Activated CD4-positive, alpha-beta T cell treated with anti-CD3 and anti-CD28 coated beads for 24 hours (primary cell): ENCODE data around the gene CSF1R.
"Not testable (repeated sequence)": the region's sequence is repeated elsewhere in the genome, so short reads cannot be mapped to it uniquely, and the experiment has no call there.

Experiments used
- DNase-seq, 2 donors: peaks; one replicate each; pipeline ENCODE4 v3.0.0-alpha.2; 2020; ENCODE audit warnings: low read depth in 2 of 2

Gene CSF1R

DNA sequence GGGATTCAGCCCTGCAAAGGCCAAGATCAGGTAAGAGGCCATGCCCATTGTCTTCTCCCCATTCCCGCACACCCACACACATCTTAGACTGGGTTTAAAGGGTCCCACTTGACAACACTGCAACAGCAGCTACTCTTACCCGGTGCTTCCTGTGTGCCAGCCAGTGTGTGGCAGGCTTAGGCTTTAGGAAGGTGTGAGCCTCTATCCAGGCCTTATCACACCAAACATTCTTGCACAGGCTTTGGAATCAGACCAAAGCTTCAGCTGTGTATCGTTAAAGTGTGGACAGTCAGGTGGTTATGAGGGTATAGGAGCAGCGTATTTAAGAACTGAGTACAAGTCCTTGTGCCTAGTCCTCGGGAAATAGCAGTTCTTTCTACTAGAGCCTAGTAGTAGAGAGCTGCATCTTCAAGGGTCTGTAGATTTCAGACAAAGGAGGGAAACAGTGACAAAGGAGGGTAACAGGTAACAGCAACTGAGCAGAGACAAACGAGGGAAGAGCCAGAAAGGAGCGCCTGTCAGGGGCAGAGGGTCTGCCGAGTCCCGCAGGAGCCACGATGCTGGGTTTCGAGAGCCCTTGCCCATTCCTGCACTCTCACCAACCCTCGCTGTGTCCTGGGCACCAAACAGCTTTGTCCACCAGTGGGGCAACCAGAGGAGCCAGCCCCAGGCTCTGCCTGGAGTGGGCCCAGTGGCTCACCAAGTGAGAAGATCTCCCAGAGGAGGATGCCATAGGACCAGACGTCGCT lies 30.9 kb downstream of the CSF1R start:
- DNase-seq: no peak

DNA sequence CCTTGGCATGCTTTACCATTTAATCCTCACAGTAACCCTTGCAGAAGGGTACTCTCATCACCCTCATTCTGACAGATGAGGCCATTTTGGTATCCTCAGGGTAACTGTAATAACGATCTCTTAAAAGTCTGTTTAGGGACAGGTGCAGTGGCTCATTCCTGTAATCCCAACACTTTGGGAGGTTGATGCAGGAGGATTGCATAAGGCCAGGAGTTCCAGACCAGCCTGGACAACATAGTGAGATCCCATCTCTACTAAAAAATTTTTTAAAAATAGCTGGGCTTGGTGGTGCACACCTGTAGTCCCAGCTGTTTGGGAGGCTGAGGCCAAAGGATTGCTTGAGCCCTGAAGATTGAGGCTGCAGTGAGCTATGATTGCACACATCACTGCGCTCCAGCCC lies 31.8 kb downstream of the CSF1R start:
- DNase-seq: no peak

DNA sequence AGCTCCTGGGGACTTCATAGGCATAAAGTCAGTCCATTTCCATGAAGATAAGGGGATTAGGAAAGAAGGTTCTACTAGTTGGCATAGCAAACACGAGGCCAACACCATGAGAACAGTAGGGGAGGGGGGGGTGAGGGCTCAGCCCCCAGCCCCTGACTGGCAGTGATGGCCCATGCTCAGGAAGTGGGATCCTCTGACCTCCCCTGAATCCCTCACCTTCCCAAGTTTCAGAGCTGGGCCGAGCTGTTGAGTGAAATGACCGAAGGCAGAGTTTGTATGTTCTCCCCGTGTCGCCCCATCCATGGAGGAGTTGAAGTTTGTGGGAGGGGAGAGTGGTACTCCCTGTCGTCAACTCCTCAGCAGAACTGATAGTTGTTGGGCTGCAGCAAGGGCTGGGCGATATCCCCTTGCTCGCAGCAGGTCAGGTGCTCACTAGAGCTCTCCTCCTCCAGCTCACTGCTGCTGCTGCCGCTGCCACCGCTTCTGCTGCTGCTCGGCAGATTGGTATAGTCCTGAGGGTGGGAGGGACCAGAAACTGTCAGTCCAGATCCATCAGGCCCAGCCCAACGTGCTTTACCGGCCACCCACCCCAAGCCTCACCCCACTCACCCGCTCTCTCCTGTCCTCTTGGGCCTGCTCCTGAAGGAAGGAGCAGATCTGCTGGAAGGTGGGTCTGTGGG lies 32.5 kb downstream of the CSF1R start:
- no peak for DNase-seq

DNA sequence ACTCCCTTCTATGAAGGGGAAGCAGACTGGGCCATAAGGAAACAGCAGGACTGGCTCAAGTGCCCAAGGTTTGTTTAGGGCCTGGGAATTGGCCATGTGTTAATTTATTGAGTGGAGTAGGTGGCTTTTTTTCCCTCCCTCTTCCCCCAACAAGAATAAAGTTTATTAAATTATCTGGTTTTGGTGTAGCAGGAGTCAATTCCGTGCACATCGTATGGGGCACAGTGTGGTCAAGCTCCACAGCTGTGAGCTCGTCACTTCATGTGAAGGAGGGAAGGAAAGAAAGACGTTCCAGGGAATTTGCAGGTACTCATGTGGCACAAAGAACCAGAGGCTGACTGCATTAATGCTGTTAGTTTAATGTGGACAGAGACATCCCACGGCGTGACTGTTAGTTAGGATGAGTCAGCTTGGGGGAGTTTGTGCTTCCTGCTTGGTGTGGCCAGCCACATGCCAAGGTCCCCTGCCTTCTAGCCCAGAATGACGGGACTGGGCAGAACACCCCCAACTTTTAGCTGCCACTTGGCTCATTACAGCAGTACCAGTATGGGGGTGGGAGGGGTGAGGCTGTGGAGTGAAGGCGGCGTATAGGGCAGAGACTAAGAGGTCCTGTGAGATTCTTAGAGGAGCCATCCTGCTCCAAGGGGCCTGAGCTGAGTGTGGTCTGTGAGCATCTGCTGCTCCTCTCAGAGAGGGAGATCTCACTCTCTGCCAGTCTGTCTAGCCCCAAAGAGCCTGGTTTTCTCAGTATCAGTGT lies 33.2 kb downstream of the CSF1R start:
- DNase-seq: no peak

DNA sequence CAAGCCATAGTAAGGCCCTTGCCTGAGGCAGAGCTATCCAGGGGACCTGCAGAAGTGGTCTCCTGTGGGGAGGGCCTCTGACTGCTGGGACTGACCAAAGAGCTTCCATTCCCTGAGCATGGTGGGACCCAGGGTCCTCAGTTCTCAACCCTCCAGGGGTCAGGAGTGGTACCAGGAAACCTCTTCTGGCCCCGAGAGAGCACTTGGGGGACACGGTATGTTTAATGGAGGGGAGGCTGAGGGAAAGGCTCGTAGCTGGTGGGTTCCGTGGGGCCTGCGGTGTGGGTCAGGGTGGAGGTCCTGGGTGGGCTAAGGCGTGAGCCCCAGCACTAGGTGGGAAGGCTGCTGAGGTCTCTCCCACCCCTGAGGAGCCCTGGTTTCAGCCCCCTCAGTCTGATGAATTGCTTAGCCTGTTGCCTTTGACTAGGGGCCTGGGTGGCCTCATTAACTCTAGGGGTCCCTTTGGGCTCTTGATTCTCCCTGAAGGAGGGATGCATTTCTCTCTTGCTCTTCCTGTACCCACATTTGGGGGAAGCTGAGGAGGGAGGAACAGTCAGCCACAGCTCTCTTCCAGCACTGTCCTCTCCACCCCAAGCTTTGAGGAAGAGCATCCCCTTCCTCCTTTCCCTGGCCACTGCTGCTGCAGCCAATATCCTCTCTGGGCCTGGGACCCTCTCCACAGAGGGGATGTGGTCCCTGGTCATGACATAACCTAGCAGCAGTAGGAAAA lies 34.0 kb downstream of the CSF1R start:
- DNase-seq: no peak

DNA sequence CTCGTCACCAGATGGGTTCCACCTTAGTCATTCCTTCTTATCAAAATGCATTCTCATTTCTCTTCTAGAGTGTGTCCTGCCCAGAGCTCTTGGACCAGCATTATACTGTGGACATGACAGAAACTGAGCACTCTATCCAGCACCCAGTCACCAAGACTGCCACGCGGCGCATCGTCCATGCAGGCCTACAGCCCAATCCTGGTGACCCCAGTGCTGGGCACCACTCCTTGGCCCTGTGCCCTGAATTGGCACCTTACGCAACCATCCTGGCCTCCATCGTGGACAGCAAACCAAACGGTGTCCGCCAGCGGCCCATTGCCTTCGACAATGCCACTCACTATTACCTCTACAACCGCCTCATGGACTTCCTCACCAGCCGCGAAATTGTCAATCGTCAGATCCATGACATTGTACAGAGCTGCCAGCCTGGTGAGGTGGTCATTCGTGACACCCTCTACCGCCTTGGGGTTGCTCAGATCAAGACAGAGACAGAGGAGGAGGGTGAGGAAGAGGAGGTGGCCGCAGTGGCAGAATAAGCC lies 34.6 kb downstream of the CSF1R start:
- no peak for DNase-seq

DNA sequence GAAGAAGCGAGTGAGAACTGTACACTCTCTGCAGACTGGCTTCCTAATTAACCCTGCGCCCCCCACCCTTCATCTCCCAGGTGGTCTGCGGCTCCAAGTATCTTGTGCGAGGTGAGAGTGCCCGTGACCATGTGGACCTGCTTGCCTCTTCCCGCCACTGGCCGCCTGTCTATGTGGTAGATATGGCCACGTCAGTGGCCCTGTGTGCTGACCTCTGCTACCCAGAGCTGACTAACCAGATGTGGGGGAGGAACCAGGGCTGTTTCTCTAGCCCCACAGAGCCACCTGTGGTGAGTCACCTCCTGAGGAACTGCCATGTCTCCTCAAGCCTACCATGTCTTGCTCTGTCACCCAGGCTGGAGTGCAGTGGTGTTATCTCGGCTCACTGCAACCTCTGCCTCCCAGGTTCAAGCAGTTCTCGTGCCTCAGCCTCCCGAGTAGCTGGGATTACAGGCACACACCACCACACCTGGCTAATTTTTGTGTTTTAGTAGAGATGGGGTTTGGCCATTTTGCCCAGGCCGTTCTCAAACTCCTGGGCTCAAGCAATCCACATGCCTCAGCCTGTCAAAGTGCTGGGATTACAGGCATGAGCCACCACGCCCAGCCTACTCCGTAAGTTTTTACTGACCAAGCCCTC lies 36.1 kb downstream of the CSF1R start:
- DNase-seq: not testable (repeated sequence)

DNA sequence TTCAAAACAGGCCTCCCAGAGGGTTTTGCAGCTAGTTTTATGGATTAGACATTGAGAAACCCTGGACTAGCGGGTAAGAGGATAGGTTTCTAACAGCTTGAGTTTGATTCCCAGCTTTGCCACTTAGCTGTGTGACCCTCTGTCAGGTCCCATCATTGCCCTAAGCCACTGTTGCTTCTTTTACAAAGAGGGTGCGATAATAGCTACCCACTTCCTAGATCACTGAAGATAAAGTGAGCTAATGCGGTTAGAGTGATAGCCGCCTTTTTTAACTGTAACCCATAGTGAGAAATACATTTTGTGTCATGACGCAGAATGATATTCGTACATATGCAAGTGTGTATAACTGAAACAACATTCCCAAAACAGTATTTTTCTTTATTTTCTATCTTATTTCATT lies 40.3 kb downstream of the CSF1R start:
- no peak for DNase-seq

DNA sequence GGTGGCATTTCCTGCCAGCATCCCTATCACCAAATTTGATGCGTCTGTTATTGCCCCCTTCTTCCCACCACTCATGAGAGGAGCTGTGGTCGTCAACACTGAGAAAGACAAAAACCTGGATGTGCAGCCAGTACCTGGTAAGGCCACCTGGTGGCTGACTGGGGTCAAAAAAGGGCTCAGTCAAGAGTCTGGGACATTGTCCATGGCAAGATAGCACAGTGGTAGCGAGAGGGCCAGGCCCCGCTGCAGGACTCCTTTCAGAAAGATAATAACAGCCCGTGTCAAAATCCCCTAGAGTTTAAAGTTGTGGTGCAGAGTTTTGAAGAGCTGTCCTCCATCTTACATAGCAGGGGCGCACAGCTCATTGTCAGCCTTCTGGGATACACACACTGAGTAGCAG lies 40.8 kb downstream of the CSF1R start:
- no peak for DNase-seq

DNA sequence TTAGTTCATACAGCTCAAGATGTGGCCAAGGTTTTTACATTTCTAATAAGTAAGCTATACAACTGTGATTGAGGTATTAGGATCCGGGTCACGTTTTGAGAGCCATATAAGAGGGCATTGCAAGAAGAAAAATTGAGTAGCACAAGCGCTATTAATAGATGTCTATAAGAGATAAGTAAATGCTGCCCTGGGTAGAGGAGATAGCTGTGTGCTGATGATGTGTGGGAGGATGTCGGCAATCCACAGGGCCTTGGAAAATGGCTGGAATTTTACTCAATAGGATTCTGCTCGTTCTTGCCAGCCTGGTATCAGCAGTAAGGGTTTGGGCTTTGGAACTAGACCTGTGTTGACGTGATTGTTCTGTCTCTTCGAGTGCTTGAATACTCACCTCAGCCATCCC lies 41.6 kb downstream of the CSF1R start:
- DNase-seq: no peak

DNA sequence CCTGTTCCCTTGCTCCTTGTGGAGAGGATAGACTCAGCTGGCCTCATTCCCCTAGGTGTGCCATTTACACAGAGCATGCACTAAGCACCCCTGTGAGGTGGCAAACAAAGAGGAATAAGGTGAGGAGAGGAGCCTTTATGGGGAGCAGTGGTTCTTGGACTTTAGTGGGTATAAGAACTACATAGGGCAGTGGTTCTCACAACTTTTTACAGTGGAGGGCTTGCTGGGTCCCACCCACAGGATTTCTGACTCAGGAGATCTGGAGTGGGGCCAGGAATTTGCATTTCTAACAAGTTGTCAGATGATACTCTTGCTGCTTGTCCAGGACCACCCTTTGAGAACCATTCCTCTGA lies 42.0 kb downstream of the CSF1R start:
- no peak for DNase-seq

DNA sequence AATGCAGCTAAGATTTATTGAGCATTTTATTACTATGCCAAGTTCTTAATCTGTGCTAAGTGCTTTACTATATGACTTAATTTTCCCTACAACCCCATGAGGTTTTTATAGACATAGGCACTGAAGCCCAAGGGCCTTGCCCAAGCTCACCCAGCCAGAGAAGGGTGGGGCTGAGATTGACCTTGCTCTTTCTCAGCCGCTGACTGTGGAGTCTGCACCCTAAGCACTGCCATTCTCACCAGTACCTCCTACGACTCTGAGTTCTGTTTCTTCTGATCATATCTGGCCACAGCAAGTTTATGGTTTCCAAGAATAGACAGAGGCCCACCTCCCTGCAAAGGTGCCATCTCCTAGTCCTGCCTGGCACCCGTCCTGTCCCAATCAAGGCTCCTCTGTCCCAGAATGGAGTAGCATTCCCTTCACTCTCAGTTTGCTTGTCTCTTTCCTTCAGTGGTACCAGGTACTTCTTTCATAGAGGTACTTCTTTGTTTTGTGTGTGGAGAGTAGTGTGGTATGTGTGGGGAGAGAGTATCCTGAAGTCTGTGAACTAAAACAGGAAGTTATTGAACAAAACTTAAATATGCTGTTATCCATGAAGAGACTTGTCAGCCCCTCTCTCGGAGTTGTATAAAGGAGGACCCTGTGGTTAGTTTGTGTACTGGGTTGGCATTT lies 42.6 kb downstream of the CSF1R start:
- no peak for DNase-seq

DNA sequence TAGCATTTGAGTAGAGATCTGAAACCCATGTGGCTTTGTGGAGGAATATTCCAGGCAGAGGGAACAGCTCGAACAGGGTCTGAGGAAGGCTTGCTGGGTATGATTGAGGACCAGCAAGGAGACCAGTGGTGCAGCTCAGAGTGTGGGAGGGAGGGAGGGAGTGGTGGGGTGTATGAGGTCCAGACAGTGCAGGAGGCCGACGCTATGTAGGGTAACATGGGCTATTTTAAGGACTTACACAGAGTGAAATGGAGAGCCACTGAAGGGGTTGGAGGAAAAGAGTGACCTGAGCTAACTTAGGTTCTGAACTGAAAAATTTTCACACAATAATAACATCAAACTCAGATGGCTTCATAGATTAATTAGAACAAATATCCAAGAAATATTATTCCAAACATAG lies 43.9 kb downstream of the CSF1R start:
- no peak for DNase-seq

DNA sequence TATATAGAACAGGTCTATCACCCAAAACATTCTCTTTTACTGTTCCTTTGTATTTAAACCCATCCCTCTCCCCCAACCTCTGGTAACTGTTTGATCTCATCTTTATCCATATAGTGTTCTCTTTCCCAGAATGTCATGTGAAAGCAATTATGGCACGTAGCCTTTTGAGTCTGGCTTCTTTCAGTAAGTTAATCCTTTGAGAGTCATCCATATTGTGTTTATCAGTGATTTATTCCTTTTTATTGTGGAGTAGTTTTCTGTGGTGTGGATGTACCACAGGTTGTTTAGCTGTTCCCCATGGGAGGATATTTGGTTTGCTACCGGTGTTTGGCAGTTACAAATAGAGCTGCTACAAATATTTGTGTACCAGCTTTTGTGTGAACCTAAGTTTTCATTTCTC lies 47.8 kb downstream of the CSF1R start:
- no peak for DNase-seq

DNA sequence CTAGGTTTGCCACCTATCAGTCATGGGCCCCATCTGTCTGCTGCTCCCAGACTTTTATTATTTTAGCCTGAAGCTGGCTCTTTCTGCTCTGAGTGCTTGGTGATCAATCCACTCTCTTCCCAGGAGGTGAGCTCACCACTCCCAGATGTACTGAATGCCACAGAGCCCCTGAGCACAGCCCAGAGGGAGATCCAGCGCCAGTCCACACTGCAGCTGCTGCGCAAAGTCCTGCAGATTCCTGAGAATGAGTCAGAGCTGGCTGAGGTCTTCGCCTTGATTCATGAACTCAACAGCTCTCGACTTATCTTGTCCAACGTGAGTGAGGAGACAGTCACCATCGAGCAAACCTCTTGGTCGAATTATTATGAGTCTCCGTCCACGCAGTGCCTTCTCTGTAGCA lies 49.8 kb downstream of the CSF1R start:
- no peak for DNase-seq

DNA sequence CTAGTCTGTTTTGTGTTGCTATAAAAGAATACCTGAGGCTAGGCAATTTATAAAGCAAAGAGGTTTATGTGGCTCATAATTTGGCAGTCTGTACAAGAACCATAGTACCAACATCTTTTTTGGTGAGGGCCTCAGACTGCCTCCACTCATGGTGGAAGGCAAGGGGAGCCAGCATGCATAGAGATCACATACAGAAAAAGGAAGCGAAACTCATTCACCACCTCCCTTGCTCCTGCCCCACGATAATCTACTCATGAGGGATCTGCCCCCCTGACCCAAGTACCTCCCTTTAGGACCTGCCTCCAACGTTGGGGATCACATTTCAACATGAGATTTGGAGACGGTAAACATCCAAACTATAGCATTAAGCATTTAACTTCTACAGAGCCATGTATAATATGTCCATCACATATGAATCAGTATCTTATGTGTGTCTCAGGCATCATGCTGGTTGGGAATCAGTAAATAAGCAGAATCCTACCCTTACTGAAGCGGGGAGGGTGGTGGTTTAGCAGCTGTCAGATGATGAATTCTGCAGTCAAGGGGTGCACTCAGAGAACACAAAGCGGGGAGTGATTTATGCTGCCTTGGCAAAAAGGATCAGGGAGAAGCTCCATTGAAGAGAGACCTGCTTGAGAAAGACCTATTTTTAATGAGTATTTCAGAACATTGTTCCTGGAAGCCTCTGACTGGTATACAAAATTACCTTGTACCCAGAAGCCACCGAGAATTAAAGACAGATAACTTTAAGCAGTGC lies 51.0 kb downstream of the CSF1R start:
- no peak for DNase-seq

DNA sequence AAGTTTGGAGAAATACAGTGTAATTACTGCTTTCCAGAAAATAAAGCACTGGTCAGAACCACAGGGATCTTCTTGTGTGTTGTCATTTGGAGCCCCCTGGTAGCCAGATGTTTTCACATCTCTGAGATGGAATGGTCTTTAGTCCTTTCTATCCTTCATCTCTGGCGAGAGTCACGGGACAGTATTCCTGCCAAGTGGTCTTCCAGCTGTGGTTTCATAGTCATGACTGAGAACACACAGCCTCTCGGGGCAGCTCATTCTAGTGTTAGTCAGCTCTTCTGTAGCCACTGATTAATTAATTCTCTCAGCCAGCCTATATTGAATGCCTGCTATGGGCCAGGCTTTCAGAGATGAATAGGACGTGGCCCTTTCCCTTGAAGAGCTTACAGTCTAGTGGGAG lies 51.7 kb downstream of the CSF1R start:
- no peak for DNase-seq

DNA sequence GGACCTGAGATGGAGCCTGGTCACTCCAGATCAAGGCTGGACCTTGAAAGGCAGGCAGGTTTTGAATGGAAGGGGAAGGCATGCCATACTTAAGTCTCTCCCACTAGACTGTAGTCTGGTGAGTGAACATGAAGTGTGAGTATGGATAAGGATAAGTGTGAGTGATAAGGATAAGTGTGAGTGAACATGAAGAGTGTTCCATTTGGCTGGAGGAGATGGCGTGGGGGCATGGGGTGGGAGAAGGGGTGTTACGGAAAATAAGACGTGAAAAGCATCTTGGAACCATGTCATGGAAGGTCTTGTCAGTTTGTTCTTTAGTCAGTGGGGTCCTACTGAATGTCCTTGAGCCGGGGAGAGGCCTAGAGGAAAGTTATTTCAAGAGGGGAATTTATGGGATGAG lies 53.0 kb downstream of the CSF1R start:
- no peak for DNase-seq

DNA sequence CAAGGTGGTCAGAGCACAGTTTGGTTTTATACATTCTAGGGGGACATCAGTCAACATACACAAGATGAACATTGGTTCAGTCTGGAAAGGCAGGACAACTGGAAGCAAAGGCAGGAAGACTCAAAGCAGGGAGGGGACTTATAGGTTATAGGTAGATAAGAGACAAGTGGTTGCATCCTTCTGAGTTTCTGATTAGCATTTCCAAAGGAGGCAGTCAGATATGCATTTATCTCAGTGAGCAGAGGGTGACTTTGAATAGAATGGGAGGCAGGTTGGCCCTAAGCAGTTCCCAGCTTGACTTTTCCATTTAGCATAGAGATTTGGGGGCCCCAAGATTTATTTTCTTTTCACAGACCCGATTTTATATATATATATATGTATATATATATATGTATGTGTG lies 58.3 kb downstream of the CSF1R start:
- not testable (repeated sequence) for DNase-seq

DNA sequence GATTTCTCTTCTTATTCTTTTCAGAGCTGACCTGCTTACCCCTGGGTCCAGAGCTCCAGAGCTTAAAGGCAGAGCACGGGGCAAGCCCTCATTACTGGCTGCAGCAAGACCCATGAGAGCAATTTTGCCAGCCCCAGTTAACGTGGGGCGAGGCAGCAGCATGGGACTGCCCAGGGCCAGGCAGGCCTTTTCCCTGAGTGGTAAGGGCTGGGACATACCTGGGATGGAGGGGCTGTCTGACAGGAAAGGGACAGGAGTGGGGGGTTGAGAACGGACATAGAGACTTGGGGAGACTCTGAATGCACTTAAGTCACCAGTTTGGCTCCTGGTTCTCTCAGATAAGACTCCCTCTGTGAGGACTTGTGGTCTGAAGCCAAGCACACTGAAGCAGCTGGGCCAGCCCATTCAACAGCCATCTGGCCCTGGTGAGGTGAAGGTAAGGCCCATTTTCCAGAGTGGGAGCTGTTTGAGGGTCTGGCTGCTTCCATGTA lies 59.6 kb downstream of the CSF1R start:
- no peak for DNase-seq
